ENCODE measurements around the gene NRK.
"Not testable (repeated sequence)": the region's sequence is repeated elsewhere in the genome, so short reads cannot be mapped to it uniquely, and the experiment has no call there.

The NRK gene

DNA sequence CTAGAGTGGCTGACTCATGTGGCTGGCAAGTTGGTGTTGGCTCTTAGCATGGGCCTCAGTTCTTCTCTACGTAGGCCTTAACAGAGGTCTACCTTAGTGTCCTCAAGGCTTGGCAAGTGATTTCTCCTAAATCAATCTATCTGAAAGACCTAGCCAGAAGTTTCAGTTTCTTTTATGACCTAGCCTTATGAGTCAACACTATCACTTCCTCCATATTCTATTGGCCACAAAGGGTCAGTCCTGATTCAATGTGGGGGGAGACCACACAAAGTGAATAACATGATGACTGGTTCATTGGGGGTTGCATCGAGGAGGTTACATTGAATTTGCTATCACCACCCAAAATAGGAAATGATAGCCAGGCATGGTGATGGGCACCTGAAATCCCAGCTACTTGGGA lies 5.8 kb upstream of the NRK start:
- no peak for DNase-seq (ENCODE audit: low read depth)
- TF ChIP-seq, protein P1, sequence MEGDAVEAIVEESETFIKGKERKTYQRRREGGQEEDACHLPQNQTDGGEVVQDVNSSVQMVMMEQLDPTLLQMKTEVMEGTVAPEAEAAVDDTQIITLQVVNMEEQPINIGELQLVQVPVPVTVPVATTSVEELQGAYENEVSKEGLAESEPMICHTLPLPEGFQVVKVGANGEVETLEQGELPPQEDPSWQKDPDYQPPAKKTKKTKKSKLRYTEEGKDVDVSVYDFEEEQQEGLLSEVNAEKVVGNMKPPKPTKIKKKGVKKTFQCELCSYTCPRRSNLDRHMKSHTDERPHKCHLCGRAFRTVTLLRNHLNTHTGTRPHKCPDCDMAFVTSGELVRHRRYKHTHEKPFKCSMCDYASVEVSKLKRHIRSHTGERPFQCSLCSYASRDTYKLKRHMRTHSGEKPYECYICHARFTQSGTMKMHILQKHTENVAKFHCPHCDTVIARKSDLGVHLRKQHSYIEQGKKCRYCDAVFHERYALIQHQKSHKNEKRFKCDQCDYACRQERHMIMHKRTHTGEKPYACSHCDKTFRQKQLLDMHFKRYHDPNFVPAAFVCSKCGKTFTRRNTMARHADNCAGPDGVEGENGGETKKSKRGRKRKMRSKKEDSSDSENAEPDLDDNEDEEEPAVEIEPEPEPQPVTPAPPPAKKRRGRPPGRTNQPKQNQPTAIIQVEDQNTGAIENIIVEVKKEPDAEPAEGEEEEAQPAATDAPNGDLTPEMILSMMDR (IDR thresholded peaks at IDR 0.05; ENCODE audit: control insufficient read depth, extremely low read depth, insufficient read depth) = no peak
- no peak overlapping the region for H3K4me3 ChIP-seq (ENCODE audit: low read depth, low read length)

DNA sequence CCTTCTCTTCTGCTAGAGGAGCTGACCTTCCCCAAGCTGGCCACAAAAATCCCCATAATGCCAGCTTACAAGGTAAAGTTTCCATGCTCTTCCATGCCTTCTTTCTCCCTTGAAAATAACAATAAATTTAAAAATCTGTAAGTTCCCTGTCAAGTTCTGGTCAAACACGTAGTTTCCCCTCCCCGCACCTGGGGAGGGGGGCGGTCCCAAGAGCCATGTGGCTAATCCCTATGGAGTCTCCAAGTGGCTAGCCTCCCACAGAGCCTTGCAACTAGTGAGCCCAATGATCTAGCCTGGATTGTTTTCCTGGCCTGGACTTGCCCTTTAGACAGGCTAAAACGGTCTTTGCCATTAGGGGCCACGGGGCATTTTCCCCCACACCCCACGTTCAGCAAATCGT lies 2.1 kb upstream of the NRK start:
- TF ChIP-seq, protein P1 (IDR thresholded peaks at IDR 0.05; ENCODE audit: control insufficient read depth, extremely low read depth, insufficient read depth) = no peak
- DNase-seq (ENCODE audit: low read depth) = no peak
- no peak overlapping the region for H3K4me3 ChIP-seq (ENCODE audit: low read depth, low read length)

DNA sequence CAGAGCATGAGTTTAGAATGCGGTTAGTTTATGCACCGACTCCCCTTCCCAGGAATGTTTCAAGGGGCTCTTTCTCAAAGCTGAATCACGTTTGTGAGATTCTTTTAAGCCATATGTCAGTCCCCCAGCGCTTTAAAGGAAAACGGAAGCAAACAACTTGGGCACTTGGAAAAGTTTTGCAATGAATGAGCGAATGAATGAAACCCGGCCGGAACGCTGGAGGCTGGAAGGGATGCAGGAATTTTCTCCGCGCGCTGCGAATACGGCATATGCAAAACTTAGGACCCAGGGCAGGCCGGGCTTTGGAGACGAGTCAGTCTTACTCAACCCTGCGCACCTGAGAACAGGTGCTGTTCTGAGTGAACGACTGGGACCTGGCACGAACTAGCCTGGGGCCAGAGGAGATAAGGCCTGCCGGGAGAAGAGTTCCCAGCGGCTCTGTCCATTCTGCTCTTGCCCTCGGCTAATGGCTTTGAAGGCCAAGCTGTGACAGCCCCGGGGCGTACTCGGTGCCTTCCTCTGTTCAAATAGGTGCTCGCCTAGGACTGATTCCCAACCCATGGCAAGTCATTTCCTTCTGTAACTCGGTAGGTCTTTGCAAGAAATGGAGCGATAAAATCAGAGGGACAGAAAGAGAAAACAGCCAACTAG lies 743 bp upstream of the NRK start:
- no peak overlapping the region for H3K4me3 ChIP-seq (ENCODE audit: low read depth, low read length)
- no peak for DNase-seq (ENCODE audit: low read depth)
- TF ChIP-seq, protein P1 (IDR thresholded peaks at IDR 0.05; ENCODE audit: control insufficient read depth, extremely low read depth, insufficient read depth) = no peak

DNA sequence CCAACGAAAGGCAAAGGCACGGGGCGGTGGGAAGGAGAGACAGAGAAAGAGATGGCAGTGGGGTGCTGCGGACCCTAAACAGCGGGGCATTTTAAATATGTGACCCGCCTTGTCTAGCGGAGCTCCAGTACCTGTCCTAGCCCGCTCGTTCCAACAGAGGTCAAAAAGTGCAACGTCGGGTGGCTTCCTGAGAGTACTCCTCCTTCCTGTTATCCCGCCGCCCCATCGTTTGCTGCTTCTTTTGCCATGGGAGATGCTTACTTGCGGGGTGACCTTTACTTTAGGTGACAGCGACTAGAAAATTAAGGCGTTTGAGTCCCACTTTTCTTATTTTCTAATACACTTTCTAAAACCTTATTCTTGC lies 735 bp downstream of the NRK start:
- H3K4me3 ChIP-seq (ENCODE audit: low read depth, low read length) = no peak overlapping the region
- no peak for DNase-seq (ENCODE audit: low read depth)
- TF ChIP-seq, protein P1 (IDR thresholded peaks at IDR 0.05; ENCODE audit: control insufficient read depth, extremely low read depth, insufficient read depth) = no peak

DNA sequence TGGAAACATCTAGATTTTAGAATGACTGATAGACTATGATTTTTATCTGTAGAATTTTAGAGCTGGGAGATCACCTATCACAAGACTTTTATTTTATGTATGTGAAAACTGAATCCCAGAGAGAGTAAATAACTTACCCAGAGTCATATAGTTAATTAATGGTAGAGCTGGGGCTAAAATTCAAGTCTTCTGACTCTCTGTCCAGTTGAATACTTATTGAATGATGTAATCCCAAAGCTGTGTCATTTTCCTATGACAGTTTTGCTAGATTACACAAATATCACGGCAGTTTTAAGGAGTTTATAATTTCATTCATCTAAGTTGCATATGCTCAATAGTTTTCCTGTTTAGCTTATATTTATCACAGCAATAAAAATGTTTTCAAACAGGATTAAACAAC lies 6.7 kb downstream of the NRK start:
- TF ChIP-seq, protein P1 (IDR thresholded peaks at IDR 0.05; ENCODE audit: control insufficient read depth, extremely low read depth, insufficient read depth) = no peak
- H3K4me3 ChIP-seq (ENCODE audit: low read depth, low read length) = no peak overlapping the region
- no peak for DNase-seq (ENCODE audit: low read depth)

DNA sequence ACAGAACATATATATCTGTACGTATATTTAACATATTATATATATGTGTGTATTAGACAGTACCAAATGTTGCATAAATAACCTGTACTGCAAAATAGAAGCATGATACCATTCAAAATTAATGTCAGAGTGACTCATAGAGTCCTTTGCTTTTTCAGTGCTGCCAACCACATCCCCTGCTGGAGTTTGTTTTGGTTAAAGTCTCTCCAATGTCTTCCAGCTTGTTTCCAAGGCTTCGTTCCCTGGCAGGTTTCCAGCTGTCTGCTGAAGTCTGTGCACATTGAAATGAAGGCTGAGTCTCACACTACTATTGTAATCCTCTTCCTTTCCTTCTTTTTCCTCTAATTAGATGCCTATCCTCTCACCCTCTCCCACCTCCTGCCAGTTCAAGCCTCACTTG lies 14.9 kb downstream of the NRK start:
- no peak for DNase-seq (ENCODE audit: low read depth)
- TF ChIP-seq, protein P1 (IDR thresholded peaks at IDR 0.05; ENCODE audit: control insufficient read depth, extremely low read depth, insufficient read depth) = no peak
- H3K4me3 ChIP-seq (ENCODE audit: low read depth, low read length) = no peak overlapping the region

DNA sequence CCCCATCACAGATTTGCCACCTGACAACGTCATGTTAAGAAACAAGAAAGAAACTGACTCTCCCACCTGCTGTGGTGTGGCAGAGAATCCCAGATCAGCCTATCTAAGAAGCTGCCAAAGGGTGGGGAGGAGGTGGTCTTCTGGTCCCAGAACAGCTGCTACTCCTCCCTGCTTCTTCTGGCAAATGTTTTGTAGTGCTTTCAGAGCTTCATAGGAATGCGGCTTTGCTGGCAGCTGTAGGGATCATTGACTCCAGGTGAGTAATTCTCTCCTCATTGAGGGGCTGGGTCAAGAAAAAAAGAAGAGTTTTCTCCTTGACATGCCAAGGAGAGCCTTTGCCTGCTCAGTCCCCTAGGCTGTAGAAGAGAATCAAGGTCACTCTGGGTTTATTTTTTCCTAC lies 23.3 kb downstream of the NRK start:
- H3K4me3 ChIP-seq (ENCODE audit: low read depth, low read length) = no peak overlapping the region
- TF ChIP-seq, protein P1 (IDR thresholded peaks at IDR 0.05; ENCODE audit: control insufficient read depth, extremely low read depth, insufficient read depth) = no peak
- no peak for DNase-seq (ENCODE audit: low read depth)

DNA sequence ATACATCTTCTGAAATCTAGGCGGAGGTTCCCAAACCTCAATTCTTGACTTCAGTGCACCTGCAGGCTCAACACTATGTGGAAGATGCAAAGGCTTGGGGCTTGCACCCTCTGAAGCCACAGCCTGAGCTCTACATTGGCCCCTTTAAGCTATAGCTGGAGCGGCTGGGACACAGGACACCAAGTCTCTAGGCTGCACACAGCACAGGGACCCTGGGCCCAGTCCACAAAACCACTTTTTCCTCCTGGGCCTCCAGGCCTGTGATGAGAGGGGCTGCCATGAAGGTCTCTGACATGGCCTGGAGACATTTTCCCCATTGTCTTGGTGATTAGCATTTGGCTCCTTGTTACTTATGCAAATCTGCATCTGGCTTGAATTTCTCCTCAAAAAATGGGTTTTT lies 27.8 kb downstream of the NRK start:
- not testable (repeated sequence) for DNase-seq (ENCODE audit: low read depth); H3K4me3 ChIP-seq (ENCODE audit: low read depth, low read length)

Data from LNCaP clone FGC (cell line).